Measurements from ENCODE around the gene CAMTA1. TPM values are rescaled to one million over a fixed set of nuclear protein-coding genes. Genes with fewer than 3 reads are reported as not detected.

Gene CAMTA1
- total RNA-seq, 1 experiment from 2014 or later, result 82.2 TPM

DNA sequence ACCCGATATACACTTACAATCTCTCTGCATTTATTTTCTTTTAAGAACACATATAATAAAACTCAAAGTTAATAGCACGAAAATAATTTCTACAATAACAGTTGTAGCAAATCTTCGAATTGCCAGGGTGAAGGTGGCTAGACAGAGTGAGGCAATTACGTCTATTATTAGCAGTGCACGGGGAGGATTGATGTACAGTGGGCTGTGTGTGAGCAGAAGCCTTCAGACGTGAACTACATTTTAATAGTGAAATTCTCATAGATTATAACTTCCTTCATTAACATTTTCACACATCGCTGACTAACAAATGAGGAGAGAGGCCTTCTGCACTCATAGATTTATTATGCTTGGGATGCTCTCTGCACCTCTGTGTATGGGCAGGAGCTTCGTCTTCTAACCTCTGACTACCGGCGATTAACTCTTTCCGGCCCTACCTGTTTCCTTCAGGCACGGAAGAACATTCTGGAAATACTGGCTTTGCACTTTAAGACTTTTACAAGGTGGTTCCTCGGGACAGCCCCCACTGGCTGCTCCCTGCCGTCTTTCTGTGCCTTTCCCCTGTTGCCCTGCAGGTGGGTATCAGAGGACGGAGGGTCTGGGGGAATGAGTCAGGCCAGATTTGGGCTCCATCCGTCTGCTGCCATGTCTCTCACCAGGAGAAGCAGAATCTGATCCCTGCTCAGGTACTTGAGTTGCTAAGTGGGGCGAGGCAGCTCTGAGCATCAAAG lies 200.5 kb downstream of the CAMTA1 start:
- POLR2A ChIA-PET, result interaction anchor here (0.6 kb wide), 1 partner anchor 379 kb away, joined by 8 read pairs; no protein-coding TSS in a partner anchor
- BruUV-seq (replicated peaks), result no TSS peak
- Histone ChIP-seq H3K27ac (ENCODE audit: low read length) (no peak overlapping the region), H3K27me3 (ENCODE audit: control insufficient read depth, insufficient read depth, low read length) (no peaks in the 10 kb centered on the region), H3K9me3 (ENCODE audit: control insufficient read depth, insufficient read depth, low read depth, low read length) (no peaks in the 10 kb centered on the region), H3K36me3 (ENCODE audit: control insufficient read depth, insufficient read depth, low read length) (no peaks in the 10 kb centered on the region), H3K4me1 (ENCODE audit: control insufficient read depth, insufficient read depth, low read length) (no peaks in the 10 kb centered on the region), H3K4me3 (ENCODE audit: low read depth in 2 of 2, low read length in 2 of 2) (no peak overlapping the region)
- DNase-seq (ENCODE audit: low read depth, low spot score) (no peak), ATAC-seq (no peak)
- in situ Hi-C loops (cut with HindIII; ENCODE audit: low pct_unique_long_range_greater_than_20kb, low sequenced_read_pairs) (no loop called here), intact Hi-C loops (cut with micrococcal nuclease; ENCODE audit: unreplicated experiment) (no loop called here)
- TF ChIP-seq SIN3A (IDR thresholded peaks at IDR 0.05; ENCODE audit: borderline replicate concordance, insufficient read depth, low read depth, low read length), result no peak
- no peak for TF ChIP-seq POLR2AphosphoS5 (IDR thresholded peaks at IDR 0.05; ENCODE audit: low read depth, low read length)
- TF ChIP-seq TCF7L2 (IDR thresholded peaks at IDR 0.05; ENCODE audit: low read depth, low read length), result no peak
- no peak for TF ChIP-seq REST (IDR thresholded peaks at IDR 0.05; ENCODE audit: insufficient read depth in 1 of 2, low read depth in 2 of 2, low read length in 1 of 2)
- TF ChIP-seq, protein P1, sequence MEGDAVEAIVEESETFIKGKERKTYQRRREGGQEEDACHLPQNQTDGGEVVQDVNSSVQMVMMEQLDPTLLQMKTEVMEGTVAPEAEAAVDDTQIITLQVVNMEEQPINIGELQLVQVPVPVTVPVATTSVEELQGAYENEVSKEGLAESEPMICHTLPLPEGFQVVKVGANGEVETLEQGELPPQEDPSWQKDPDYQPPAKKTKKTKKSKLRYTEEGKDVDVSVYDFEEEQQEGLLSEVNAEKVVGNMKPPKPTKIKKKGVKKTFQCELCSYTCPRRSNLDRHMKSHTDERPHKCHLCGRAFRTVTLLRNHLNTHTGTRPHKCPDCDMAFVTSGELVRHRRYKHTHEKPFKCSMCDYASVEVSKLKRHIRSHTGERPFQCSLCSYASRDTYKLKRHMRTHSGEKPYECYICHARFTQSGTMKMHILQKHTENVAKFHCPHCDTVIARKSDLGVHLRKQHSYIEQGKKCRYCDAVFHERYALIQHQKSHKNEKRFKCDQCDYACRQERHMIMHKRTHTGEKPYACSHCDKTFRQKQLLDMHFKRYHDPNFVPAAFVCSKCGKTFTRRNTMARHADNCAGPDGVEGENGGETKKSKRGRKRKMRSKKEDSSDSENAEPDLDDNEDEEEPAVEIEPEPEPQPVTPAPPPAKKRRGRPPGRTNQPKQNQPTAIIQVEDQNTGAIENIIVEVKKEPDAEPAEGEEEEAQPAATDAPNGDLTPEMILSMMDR (IDR thresholded peaks at IDR 0.05), result no peak
- CTCF ChIA-PET, result no interaction called here

DNA sequence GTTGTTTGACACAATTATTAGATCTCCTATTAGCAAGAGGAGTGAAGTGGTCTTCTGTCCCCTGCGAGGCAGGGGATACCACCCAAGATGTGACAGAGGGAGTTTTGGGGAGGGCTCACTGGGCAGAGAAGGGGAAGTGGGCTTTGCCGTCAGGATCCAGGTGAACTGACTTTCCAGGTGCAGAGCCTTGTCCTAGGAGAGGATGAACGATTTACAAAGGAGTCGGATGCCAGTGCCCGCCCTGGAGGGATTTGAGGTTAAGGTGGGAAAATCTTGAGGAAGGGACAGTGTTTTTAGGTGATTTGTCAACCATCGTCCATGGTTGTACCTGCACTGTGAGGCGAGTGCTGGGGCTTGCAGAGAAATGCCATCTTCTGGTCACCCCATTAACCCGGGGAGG lies 201.0 kb downstream of the CAMTA1 start:
- BruUV-seq (replicated peaks), result no TSS peak
- Histone ChIP-seq H3K9me3 (ENCODE audit: control insufficient read depth, insufficient read depth, low read depth, low read length) (no peaks in the 10 kb centered on the region), H3K27ac (ENCODE audit: low read length) (no peak overlapping the region), H3K4me1 (ENCODE audit: control insufficient read depth, insufficient read depth, low read length) (no peaks in the 10 kb centered on the region), H3K36me3 (ENCODE audit: control insufficient read depth, insufficient read depth, low read length) (no peaks in the 10 kb centered on the region), H3K27me3 (ENCODE audit: control insufficient read depth, insufficient read depth, low read length) (no peaks in the 10 kb centered on the region), H3K4me3 (ENCODE audit: low read depth in 2 of 2, low read length in 2 of 2) (no peak overlapping the region)
- DNase-seq (ENCODE audit: low read depth, low spot score) (no peak), ATAC-seq (no peak)
- ChIA-PET POLR2A (no interaction called here), CTCF (no interaction called here)
- intact Hi-C loops (cut with micrococcal nuclease; ENCODE audit: unreplicated experiment), result no loop called here
- no peak for TF ChIP-seq SIN3A (IDR thresholded peaks at IDR 0.05; ENCODE audit: borderline replicate concordance, insufficient read depth, low read depth, low read length)
- TF ChIP-seq, protein P1 (IDR thresholded peaks at IDR 0.05), result no peak
- no peak for TF ChIP-seq POLR2AphosphoS5 (IDR thresholded peaks at IDR 0.05; ENCODE audit: low read depth, low read length)
- TF ChIP-seq REST (IDR thresholded peaks at IDR 0.05; ENCODE audit: insufficient read depth in 1 of 2, low read depth in 2 of 2, low read length in 1 of 2), result no peak
- TF ChIP-seq TCF7L2 (IDR thresholded peaks at IDR 0.05; ENCODE audit: low read depth, low read length), result no peak
- in situ Hi-C loops (cut with HindIII; ENCODE audit: low pct_unique_long_range_greater_than_20kb, low sequenced_read_pairs), result no loop called here
